GM18870 (cell line): ENCODE measurements around the gene NAA40.

ENCODE experiments used
- ATAC-seq: cut with Tn5 transposase; IDR thresholded peaks from one replicate; pipeline ENCODE4 v1.9.1; 2021; ENCODE audit warnings: moderate library complexity; ENCODE audit not compliant: unreplicated experiment

Gene NAA40

DNA sequence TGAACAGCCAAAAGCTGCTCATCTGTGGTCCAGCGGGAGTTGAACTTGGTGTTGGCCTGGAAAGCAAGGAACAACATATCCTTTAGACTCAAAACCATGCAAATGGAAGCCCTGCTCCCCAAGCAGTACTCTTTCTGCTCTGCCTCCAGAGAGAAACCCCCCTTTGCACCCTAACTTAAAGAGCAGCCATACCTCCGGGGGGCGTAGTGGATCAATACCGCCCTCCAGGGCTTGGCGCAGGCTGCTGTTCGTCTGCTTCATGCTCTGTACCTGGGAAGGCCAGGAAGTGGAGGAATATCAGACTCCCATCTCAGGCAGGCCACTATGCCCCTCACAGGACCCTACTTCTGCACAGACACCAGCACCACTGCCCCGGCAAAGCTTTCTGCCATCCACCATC lies 26.1 kb upstream of the NAA40 start:
- no peak for ATAC-seq

- no peak for ATAC-seq
Observed at GRCh38 chr11:63913866-63914830, 24.7 kb upstream of the NAA40 start.

DNA sequence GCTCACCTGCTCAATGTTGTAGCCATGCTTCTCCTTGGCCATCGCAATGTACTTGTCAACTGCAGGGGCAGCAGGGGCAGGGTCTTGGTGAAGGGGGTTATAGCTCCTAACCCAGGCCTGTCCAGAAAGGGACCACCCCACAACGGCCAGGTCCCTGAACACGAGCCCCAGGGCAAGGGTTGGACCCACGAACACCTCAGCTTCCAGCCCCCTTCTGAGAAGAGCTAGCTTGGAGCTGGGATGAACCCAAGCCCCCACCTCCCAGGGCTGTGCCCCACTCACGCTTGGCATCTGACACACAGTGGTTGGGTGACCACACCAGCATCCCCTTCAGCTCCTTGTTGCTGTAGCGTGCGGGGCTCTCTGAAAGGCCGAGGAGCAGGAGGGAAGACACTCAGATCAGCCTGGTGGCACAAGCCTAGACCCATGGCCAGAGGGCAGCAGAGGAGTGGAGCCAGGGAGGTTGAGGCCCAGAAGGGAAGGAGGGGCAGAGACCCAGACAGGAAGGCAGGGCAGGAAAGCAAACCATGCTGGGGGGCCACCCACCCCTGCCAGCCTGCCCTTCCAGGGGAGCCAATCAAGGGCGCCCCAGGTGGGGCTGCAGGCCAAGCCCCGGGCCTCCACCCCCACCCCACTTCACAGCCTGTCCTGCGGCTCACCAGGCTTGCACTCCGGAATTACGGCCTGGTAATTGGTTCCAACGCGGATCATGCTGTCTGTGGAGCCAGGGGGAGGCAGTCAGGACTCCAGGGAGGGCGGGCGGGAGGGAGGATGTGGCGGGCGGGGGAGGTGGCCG lies 23.7 kb upstream of the NAA40 start:
- no peak for ATAC-seq

- ATAC-seq: no peak
Observed at GRCh38 chr11:63915961-63916836, 22.6 kb upstream of the NAA40 start.

GRCh38 chr11:63916837-63917691 lies 21.7 kb upstream of the NAA40 start, which contains the start of gene RCOR2:
RCOR2 (minus strand) TSS chr11:63917164; CDS start chr11:63916456, 708 bp downstream.
- ATAC-seq: no peak

DNA sequence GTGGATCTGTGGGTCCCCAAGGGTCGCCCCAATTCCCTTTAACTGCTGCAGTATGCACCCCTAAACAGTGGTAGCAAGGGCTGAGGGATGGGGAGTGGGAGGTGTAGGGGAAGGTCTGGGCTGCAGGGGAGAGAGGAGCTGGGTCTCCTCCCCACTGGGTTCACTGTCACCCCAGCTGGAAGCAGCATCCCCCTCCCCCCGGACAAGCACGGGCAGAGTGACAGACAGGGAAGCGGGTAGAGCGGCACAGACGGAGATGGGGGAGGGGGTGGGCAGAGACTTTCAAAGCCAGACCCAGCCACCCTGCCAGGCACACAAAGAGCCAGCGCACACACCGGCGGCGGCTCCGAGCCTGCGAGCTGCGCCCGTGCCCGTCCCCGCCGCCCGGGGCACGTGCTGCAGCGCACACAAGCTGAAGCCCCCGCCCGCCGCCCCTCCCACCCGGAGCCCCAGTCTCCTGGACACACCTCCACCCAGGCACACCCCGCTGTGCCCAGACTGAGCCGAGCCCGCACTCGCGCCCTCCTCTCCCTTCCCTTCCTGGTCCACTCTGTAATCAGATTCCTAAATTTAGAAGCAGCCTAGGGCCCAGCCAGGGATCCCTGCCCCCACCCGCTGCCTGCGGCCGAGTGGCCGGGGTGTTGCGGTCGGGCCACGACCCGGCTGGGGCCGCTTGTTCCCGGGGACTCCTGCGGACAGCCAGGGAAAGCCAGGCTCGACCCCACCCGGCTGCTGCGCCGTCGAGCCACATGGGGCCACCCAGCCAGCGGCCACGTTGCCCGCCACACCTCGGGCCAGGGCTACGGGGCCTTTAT lies 20.9 kb upstream of the NAA40 start:
- no peak for ATAC-seq

DNA sequence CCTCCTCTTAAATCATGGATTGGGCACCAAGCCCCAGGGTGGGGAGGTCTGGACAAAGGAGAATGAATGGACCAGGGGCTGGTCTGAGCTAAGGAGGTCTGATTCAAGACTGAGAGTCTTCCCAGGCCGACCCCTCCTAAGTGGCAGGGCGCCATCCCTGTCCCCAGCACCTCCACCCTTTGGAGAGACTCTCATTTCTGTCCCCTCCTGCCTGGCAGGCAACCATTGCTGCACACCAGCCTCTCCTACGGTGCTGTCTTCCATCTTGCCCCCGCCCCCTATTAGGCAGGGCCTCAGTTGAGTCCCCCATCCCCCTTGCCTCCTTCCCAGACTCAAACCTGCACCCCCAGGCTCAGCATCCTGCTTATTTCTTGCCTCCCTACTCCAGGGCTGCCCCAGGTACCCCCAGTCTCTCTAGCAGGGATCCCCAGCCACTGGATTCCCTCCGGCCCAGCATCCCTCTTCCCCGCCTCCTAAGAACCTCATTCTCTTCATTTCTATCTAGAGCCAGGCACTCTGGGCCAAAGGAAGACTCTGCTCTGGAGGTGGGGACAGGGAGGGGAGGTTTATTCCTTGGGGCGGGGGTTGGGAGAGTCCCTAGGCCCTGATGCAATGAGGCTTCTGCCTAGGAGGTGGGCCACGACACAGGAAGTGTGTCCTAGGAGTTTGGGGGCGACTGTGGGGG lies 20.2 kb upstream of the NAA40 start:
- ATAC-seq: no peak

DNA sequence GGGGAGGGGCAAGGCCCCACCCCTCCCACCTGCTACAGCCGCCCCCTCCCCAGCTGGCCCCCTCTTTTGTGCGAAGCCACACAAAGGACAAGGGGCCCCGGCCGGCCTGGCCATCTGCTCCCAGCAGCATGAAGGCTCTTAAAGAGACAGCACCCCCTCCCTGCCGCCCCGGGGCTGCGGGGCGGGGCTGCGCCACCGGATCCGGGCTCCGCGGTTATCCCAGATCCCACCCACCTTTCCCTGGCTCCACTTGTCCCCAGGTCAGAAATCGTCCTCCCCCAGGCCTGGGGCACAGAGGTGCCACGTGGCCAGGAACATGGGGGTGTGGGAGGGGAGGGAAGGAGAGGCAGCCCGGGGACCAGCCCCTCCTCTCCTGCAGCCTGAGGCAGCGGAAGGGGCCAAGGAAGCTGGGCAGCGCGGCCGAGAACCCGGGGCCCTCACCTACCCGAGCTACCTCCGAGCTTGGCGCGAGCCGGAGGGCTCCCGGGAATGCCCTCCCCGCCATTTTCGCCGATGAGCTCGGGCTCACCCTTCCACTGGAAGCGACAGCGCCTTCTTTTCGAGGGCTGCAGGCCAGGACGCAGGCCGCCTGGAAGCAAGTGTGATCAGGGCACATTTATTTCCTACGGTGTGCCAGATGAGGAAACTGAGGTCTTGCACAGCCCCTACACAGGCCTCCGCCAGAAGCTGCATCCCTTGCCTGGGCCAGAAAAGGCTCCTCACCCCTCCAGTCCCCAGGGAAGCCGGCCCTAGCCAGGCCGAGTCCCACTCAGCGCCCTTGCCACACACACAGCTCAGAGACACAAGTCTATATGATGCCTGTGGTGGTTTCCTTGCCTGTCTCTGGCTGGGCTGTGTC lies 19.3 kb upstream of the NAA40 start:
- no peak for ATAC-seq

GRCh38 chr11:63920126-63920938 lies 18.5 kb upstream of the NAA40 start:
- no peak for ATAC-seq

DNA sequence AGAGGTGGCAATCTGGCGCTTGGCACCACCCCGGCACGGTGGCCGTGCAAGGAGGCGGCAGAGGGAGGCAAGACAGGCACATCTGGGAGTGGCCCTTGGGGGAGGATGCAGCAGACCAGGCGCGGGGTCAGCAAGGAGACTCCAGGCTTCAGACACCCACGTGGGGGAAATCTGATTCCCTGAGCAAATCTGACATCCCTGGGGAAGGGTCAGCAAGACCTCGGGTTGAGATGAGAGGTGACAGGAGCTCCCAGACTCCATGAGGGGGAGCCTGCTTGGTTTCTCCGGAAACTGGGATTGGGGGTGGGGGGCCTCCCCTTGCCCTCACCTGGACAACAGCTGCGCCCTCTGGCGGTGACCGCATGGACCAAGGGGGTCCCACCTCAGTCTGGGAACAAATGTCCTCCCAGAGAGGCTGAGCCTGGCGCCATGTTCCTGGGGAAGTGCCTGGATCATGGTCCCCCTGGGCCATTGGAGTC lies 17.8 kb upstream of the NAA40 start:
- no peak for ATAC-seq

GRCh38 chr11:63922673-63923192 lies 16.1 kb upstream of the NAA40 start:
- no peak for ATAC-seq

- ATAC-seq: no peak
Observed at GRCh38 chr11:63923319-63923718, 15.5 kb upstream of the NAA40 start.

- no peak for ATAC-seq
Observed at GRCh38 chr11:63929616-63930015, 9.2 kb upstream of the NAA40 start.

- ATAC-seq: no peak
Observed at GRCh38 chr11:63931045-63931444, 7.8 kb upstream of the NAA40 start.

DNA sequence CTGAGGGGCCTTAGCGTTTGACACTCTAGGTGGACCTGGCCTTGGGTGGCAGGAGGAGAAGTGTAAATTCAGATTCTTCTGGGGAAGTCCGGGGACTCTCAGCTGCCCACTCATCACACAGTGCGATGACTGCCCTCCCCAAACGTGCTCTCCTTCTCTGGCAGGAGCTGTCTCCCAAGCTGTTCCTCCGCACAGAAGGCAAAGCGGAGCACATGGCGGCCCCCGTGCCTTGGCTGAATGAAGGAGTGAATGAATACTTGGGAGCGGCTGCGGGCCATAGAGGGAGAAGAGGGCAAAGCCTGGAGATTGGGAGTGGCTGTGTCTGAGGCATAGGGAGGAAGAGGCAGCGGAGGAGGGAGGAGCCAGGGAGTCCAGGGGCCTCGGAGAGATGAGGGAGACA lies 6.9 kb upstream of the NAA40 start:
- ATAC-seq: no peak

- ATAC-seq: no peak
Observed at GRCh38 chr11:63933459-63933858, 5.3 kb upstream of the NAA40 start.
